HCT116 (cell line): ENCODE measurements around the gene TATDN2. TPM values are rescaled to one million over a fixed set of nuclear protein-coding genes. Genes with fewer than 3 reads are reported as not detected.

Source experiments
- ATAC-seq: fragments of 200-7000 bp; cut with Tn5 transposase; 2 replicates; pipeline ENCODE4 v1.9.1; 2020; ENCODE audit warnings: mild to moderate bottlenecking, moderate library complexity
- BruUV-seq: library from RNA; stranded (reverse); fragments of 400-500 nt; replicated peaks from 2 replicates; lab custom pipeline; 2021; lab: Mats Ljungman, UMichigan
- CTCF ChIA-PET: fragments of 300-600 bp; sonication (Branson Sonifier 250); formaldehyde crosslinking; loops from one replicate; lab custom pipeline; 2021; ENCODE audit warnings: antibody characterized with exemption; lab: Charles Lee
- POLR2A ChIA-PET: fragments of 300-600, 350-600 bp; sonication (Branson Sonifier 250); formaldehyde crosslinking; loops from one replicate; lab custom pipeline; 2021; ENCODE audit warnings: antibody characterized with exemption; lab: Charles Lee
- RAD21 ChIA-PET, 2 experiments: fragments of 300-600 bp; sonication (Branson Sonifier 250); formaldehyde crosslinking; loops; one replicate each; lab custom pipeline; 2023; ENCODE audit warnings: low total read pairs in 2 of 2; ENCODE audit not compliant: uncharacterized antibody in 2 of 2, unreplicated experiment in 2 of 2, low non-redundant PET in 1 of 2; lab: Charles Lee
- DNase-seq: peaks from one replicate; pipeline ENCODE4 v3.0.0-alpha.2; 2010; ENCODE audit warnings: low read depth, low spot score
- H2AFZ ChIP-seq: fragments of 200-600 bp; shearing (Covaris generic), sonication (generic); 2 replicates; pipeline ENCODE4 v1.6.1; 2017; ENCODE audit warnings: low read depth, mixed run types, mixed read lengths, antibody characterized with exemption, low read length; ENCODE audit not compliant: poor library complexity, severe bottlenecking
- H3K27ac ChIP-seq: 2 replicates; pipeline ENCODE4 v1.5.1; 2012; ENCODE audit warnings: low read depth, low read length
- H3K27me3 ChIP-seq: fragments of 200-600 bp; sonication (generic); 2 replicates; pipeline ENCODE4 v1.6.1; 2016; ENCODE audit warnings: mixed run types, low read length, mixed read lengths; ENCODE audit not compliant: insufficient read depth
- H3K36me3 ChIP-seq, 2 experiments: fragments of 200-500 bp in 1 of 2; fragments of 200-600 bp in 1 of 2; sonication (Bioruptor generic) in 1 of 2; sonication (generic) in 1 of 2; 2 replicates each; pipeline versions ENCODE4 v1.5.1 to v1.6.1; 2014 to 2016; ENCODE audit warnings: low read length in 2 of 2, inconsistent platforms in 1 of 2, mixed read lengths in 1 of 2, mixed run types in 1 of 2; ENCODE audit not compliant: insufficient read depth in 2 of 2, control insufficient read depth in 1 of 2
- H3K4me1 ChIP-seq, 2 experiments: fragments of 200-600 bp in 1 of 2; sonication (generic) in 1 of 2; 2 replicates each; pipeline versions ENCODE4 v1.5.1 to v1.6.1; 2012 to 2017; ENCODE audit warnings: low read length in 2 of 2, inconsistent platforms in 1 of 2, mild to moderate bottlenecking in 1 of 2, mixed read lengths in 1 of 2, mixed run types in 1 of 2, moderate library complexity in 1 of 2; ENCODE audit not compliant: insufficient read depth in 2 of 2, control insufficient read depth in 1 of 2
- H3K4me2 ChIP-seq: fragments of 200-600 bp; sonication (generic); 2 replicates; pipeline ENCODE4 v1.6.1; 2017; ENCODE audit warnings: mixed run types, low read length, mixed read lengths
- H3K4me3 ChIP-seq, 2 experiments: fragments of 200-600 bp in 1 of 2; sonication (generic) in 1 of 2; replicated peaks in 1 of 2; 2 replicates each; pipeline ENCODE4 v1.5.1; 2011 to 2016; ENCODE audit warnings: low read length in 2 of 2, control low read depth in 1 of 2, low read depth in 1 of 2, mild to moderate bottlenecking in 1 of 2, mixed read lengths in 1 of 2, mixed run types in 1 of 2
- H3K79me2 ChIP-seq: fragments of 200-600 bp; sonication (generic); 2 replicates; pipeline ENCODE4 v1.6.1; 2017; ENCODE audit warnings: mild to moderate bottlenecking, mixed run types, low read length, moderate library complexity, mixed read lengths; ENCODE audit not compliant: insufficient read depth
- H3K9ac ChIP-seq: fragments of 200-600 bp; sonication (generic); 2 replicates; pipeline ENCODE4 v1.6.1; 2016; ENCODE audit warnings: low read length, mixed read lengths
- H3K9me2 ChIP-seq: fragments of 200-600 bp; sonication (generic), shearing (Covaris generic); 2 replicates; pipeline ENCODE4 v1.6.1; 2017; ENCODE audit warnings: mixed run types, mild to moderate bottlenecking, moderate library complexity; ENCODE audit not compliant: insufficient read depth
- H3K9me3 ChIP-seq, 2 experiments: fragments of 200-500 bp in 1 of 2; fragments of 200-600 bp in 1 of 2; sonication (Bioruptor generic) in 1 of 2; sonication (generic) in 1 of 2; 2 replicates each; pipeline ENCODE4 v1.6.1; 2014 to 2017; ENCODE audit warnings: low read length in 2 of 2, mixed read lengths in 2 of 2, inconsistent platforms in 1 of 2, low read depth in 1 of 2, mild to moderate bottlenecking in 1 of 2, mixed run types in 1 of 2, moderate library complexity in 1 of 2; ENCODE audit not compliant: control insufficient read depth in 1 of 2, insufficient read depth in 1 of 2
- H4K20me1 ChIP-seq: fragments of 200-600 bp; sonication (generic), shearing (Covaris generic); 2 replicates; pipeline ENCODE4 v1.6.1; 2017; ENCODE audit warnings: mixed run types, mild to moderate bottlenecking, moderate library complexity; ENCODE audit not compliant: insufficient read depth
- ATF3 ChIP-seq: IDR thresholded peaks from 2 replicates; pipeline ENCODE4 v1.6.1; 2012
- CEBPB ChIP-seq: IDR thresholded peaks from 2 replicates; pipeline ENCODE4 v1.6.1; 2012; ENCODE audit warnings: low read depth
- CTCF ChIP-seq, 3 experiments: fragments of 200-600 bp in 1 of 3; sonication (generic) in 1 of 3; IDR thresholded peaks in 2 of 3; conservative IDR thresholded peaks in 1 of 3; 2 replicates each; pipeline ENCODE4 v1.5.1; 2012 to 2017; ENCODE audit warnings: low read depth in 2 of 3, low read length in 2 of 3, antibody characterized with exemption in 1 of 3, borderline replicate concordance in 1 of 3, control low read depth in 1 of 3, mild to moderate bottlenecking in 1 of 3, mixed read lengths in 1 of 3, mixed run types in 1 of 3, moderate library complexity in 1 of 3; ENCODE audit not compliant: insufficient read depth in 1 of 3
- MAX ChIP-seq: IDR thresholded peaks from 2 replicates; pipeline ENCODE4 v1.6.1; 2012
- POLR2A ChIP-seq: IDR thresholded peaks from 2 replicates; pipeline ENCODE4 v1.7.0; 2011; ENCODE audit warnings: borderline replicate concordance; ENCODE audit not compliant: insufficient read depth, insufficient read length; ENCODE audit errors: extremely low read depth
- SIN3A ChIP-seq: IDR thresholded peaks from 2 replicates; pipeline ENCODE4 v1.6.1; 2012; ENCODE audit warnings: low read depth
- SP1 ChIP-seq: IDR thresholded peaks from 2 replicates; pipeline ENCODE4 v1.6.1; 2012; ENCODE audit warnings: low read depth
- SRF ChIP-seq: IDR thresholded peaks from 2 replicates; pipeline ENCODE4 v1.6.1; 2012; ENCODE audit warnings: low read depth
- YY1 ChIP-seq: IDR thresholded peaks from 2 replicates; pipeline ENCODE4 v1.6.1; 2011; ENCODE audit warnings: low read length, low read depth, moderate library complexity, mild to moderate bottlenecking; ENCODE audit not compliant: insufficient replicate concordance; ENCODE audit errors: extremely low read depth
- ZFX ChIP-seq: fragments of 450-650 bp; IDR thresholded peaks from 2 replicates; pipeline ENCODE4 v1.6.1; 2017
- ZNF274 ChIP-seq: fragments of 200-500 bp; sonication (Bioruptor generic); IDR thresholded peaks from 2 replicates; pipeline ENCODE4 v1.6.1; 2014; ENCODE audit warnings: mild to moderate bottlenecking, low read depth, low read length, inconsistent platforms
- intact Hi-C: fragments of 100-400 bp; cut with micrococcal nuclease; formaldehyde crosslinking; loops from 2 replicates; pipeline ENCODE4 v1.10.0; 2022
- total RNA-seq: library from RNA; stranded (reverse); gene quantifications from one replicate; pipeline ENCODE4 v1.2.1, GENCODE V29; 2021; ENCODE audit not compliant: unreplicated experiment

The TATDN2 gene
- total RNA-seq, 1 experiment from 2014 or later: 26.8 TPM

DNA sequence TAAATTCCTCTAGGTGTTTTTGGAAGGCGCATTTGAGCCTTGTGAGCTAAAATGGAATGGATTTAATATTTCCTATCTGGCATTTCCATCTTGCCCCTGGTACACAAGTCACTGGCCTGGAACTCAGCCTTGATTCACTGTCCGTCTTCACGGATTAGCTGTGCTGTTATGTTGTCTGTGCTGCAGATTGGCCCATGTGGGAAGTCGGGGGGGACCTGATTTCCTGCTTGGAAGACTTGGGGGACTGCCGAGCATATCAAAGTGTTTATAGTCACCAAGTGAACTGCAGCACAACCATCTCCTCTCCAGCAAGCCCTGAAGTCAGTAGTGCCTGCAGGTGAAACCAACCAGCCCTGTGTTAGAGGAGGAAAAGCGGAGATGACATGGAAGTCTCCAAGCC lies 32.3 kb downstream of the TATDN2 start:
- H4K20me1 ChIP-seq: 0 out of 2 replicates have a peak, but pooled peaks cover 4% of the 10 kb centered on the region
- H3K9me3 ChIP-seq: no peaks in the 10 kb centered on the region
- no TSS peak for BruUV-seq
- H3K4me1 ChIP-seq: no peaks in the 10 kb centered on the region
- peaks cover 8 to 37% of the 10 kb centered on the region in 2 experiments; a peak in 3 of 4 replicates for H3K36me3 ChIP-seq
- DNase-seq: no peak
- ChIA-PET RAD21 (no interaction called here), CTCF (interaction anchor here (1.2 kb wide), 1 partner anchor 9 kb away, joined by 3 read pairs; no protein-coding TSS in a partner anchor), POLR2A (no interaction called here)
- no peaks in the 10 kb centered on the region for H3K9me2 ChIP-seq
- H3K27me3 ChIP-seq: no peaks in the 10 kb centered on the region
- no peak overlapping the region for H3K4me2 ChIP-seq
- ATAC-seq: no peak
- intact Hi-C loops: no loop called here
- no peak for TF ChIP-seq ATF3
- TF ChIP-seq MAX: no peak
- no peak for TF ChIP-seq SP1
- TF ChIP-seq CEBPB: no peak
- TF ChIP-seq SRF: no peak
- no peak for TF ChIP-seq CTCF (IDR thresholded peaks at IDR 0.05 in 2 of 3, conservative IDR thresholded peaks at IDR 0.05 in 1 of 3; ENCODE audit: borderline replicate concordance in 1 of 3, insufficient read depth in 1 of 3, low read depth in 2 of 3, low read length in 2 of 3)
- TF ChIP-seq YY1: no peak
- no peak for TF ChIP-seq ZFX
- TF ChIP-seq POLR2A: no peak
- no peak for TF ChIP-seq ZNF274
- TF ChIP-seq SIN3A: no peak
- no peak overlapping the region for H3K27ac ChIP-seq
- no peak overlapping the region for H3K4me3 ChIP-seq
- H2AFZ ChIP-seq: no peak overlapping the region
- H3K9ac ChIP-seq: no peak overlapping the region
- peaks cover 19% of the 10 kb centered on the region for H3K79me2 ChIP-seq
